Endothelial cell of coronary artery (primary cell): Measurements from ENCODE around the gene RAD51AP2. TPM values are rescaled to one million over a fixed set of nuclear protein-coding genes. Genes with fewer than 3 reads are reported as not detected.

Source experiments
- total RNA-seq: library from RNA; depleted of rRNA; stranded (reverse); fragments of >200 nt; gene quantifications from 2 replicates; pipeline ENCODE4 v1.2.3, GENCODE V29; 2014

Gene RAD51AP2
- total RNA-seq, result not detected in 2 replicates

GRCh38 chr2:17518212-17519154 lies at the start of gene RAD51AP2:
Gene RAD51AP2 (minus strand): TSS chr2:17518440. CDS start chr2:17518415, 25 bp downstream.

DNA sequence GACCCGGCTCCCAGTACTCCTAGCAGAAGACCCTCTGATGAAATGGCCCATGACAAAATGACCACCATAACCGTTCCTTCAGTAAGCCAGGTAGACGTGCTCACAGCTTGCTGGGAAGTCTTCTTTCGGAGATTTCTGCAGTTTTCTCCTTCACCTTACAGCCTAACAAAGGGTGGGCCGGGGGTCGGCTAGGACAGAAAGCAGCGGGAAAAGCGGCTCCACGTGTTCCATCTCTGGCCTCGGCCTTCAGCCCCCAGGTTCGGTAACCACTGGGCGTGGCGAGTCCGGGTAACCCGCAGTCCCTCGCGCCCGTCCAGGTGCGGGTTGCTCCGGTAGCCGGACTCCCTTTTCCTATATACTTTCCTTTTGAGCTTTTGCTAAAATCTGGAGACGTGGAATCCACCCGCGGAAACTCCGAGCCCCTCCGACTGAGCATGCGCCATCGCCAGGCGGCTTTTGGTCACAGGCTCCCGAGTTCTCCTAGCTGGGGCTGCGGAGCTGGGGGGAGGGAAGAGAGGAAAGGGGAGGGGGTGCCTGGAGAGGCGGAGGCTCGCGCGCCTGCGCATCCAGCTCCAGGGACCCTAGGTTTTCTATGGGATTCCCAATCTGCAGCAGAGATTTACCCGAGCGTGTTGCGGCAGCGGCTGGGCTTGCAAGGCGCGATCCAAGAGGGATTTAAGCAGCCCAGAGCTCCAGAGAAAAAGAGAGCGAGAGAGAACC lies 22.0 kb upstream of the RAD51AP2 start, which contains the start of gene VSNL1:
Gene VSNL1, plus strand, starts transcription at position 604 of the 720 bp plus-strand sequence. CDS start 51,379 bp downstream, outside the sequence.

Other genes with a start within 250 kb of the RAD51AP2 start
- gene VSNL1, start 22.3 kb upstream of the RAD51AP2 start, total RNA-seq, result not detected in 2 replicates
- 26.0 and 29.8 TPM in 2 replicates for gene SMC6, start 235.4 kb upstream of the RAD51AP2 start, total RNA-seq
- 8.9 TPM in 2 replicates for gene GEN1, start 235.7 kb upstream of the RAD51AP2 start, total RNA-seq